CD14-positive monocyte (primary cell): ENCODE results near the gene COL12A1. TPM values are rescaled to one million over a fixed set of nuclear protein-coding genes. Genes with fewer than 3 reads are reported as not detected.

Experiments
- DNase-seq, 3 donors: peaks; one replicate each; pipeline ENCODE4 v3.0.0-alpha.2; 2011 to 2022
- H2AFZ ChIP-seq: 2 replicates; pipeline ENCODE4 v1.6.0; 2012; ENCODE audit warnings: mild to moderate bottlenecking, low read depth, low read length, inconsistent platforms; ENCODE audit not compliant: insufficient read depth, poor library complexity, severe bottlenecking
- H3K27ac ChIP-seq, 2 donors: 1 replicate in 1 of 2; 2 replicates in 1 of 2; pipeline ENCODE4 v1.5.1; 2012 to 2013; ENCODE audit warnings: low read length in 2 of 2, control low read depth in 1 of 2, inconsistent platforms in 1 of 2, low read depth in 1 of 2, mild to moderate bottlenecking in 1 of 2
- H3K27me3 ChIP-seq, 2 donors: one replicate each; pipeline versions ENCODE4 v1.6.0 to v1.6.1; 2011 to 2013; ENCODE audit warnings: low read length in 2 of 2; ENCODE audit not compliant: control insufficient read depth in 2 of 2, insufficient read depth in 2 of 2
- H3K36me3 ChIP-seq, 2 donors: replicated peaks in 1 of 2; 1 replicate in 1 of 2; 2 replicates in 1 of 2; pipeline versions ENCODE4 v1.5.1 to v1.6.1; 2012 to 2013; ENCODE audit warnings: low read length in 2 of 2, control low read depth in 1 of 2, inconsistent platforms in 1 of 2, mild to moderate bottlenecking in 1 of 2; ENCODE audit not compliant: insufficient read depth in 2 of 2, control insufficient read depth in 1 of 2
- H3K4me1 ChIP-seq, 2 donors: 1 replicate in 1 of 2; 2 replicates in 1 of 2; pipeline versions ENCODE4 v1.5.1 to v1.6.1; 2012 to 2013; ENCODE audit warnings: low read length in 2 of 2, control low read depth in 1 of 2, inconsistent platforms in 1 of 2, mild to moderate bottlenecking in 1 of 2, moderate library complexity in 1 of 2; ENCODE audit not compliant: insufficient read depth in 2 of 2, control insufficient read depth in 1 of 2
- H3K4me2 ChIP-seq: replicated peaks from 2 replicates; pipeline ENCODE3; 2012; ENCODE audit warnings: low read length, moderate library complexity, mild to moderate bottlenecking; ENCODE audit not compliant: poor library complexity, severe bottlenecking; ENCODE audit errors: extremely low read depth
- H3K4me3 ChIP-seq, 3 experiments: fragments of 200-600 bp in 1 of 3; sonication (generic) in 1 of 3; replicated peaks in 1 of 3; 1 replicate in 2 of 3; 2 replicates in 1 of 3; pipeline ENCODE4 v1.5.1; 2011 to 2013; ENCODE audit warnings: low read length in 3 of 3, mild to moderate bottlenecking in 3 of 3, control low read depth in 2 of 3, low read depth in 2 of 3, inconsistent platforms in 1 of 3, moderate library complexity in 1 of 3
- H3K79me2 ChIP-seq: 2 replicates; pipeline ENCODE4 v1.6.0; 2012; ENCODE audit warnings: mild to moderate bottlenecking, control low read depth, inconsistent platforms, low read length, moderate library complexity; ENCODE audit not compliant: insufficient read depth
- H3K9ac ChIP-seq: 2 replicates; pipeline ENCODE4 v1.6.0; 2017; ENCODE audit warnings: low read length, mild to moderate bottlenecking; ENCODE audit not compliant: insufficient read depth, poor library complexity, severe bottlenecking
- H3K9me3 ChIP-seq, 2 donors: replicated peaks in 1 of 2; 1 replicate in 1 of 2; 2 replicates in 1 of 2; pipeline versions ENCODE4 v1.5.1 to v1.6.1; 2012 to 2013; ENCODE audit warnings: low read length in 2 of 2, control low read depth in 1 of 2; ENCODE audit not compliant: control insufficient read depth in 1 of 2, insufficient read depth in 1 of 2
- H4K20me1 ChIP-seq: 2 replicates; pipeline ENCODE4 v1.6.0; 2012; ENCODE audit warnings: mild to moderate bottlenecking, low read length, control low read depth, moderate library complexity; ENCODE audit not compliant: insufficient read depth
- H3K27ac Mint-ChIP-seq, 7 donors: one replicate each; pipeline ENCODE4 v1.8.0; 2020; ENCODE audit warnings: mild to moderate bottlenecking in 7 of 7, mixed read lengths in 7 of 7, moderate library complexity in 6 of 7, inconsistent platforms in 2 of 7
- H3K27me3 Mint-ChIP-seq, 3 donors: one replicate each; pipeline ENCODE4 v1.8.0; 2021 to 2022; ENCODE audit warnings: low read depth in 3 of 3, mild to moderate bottlenecking in 3 of 3, mixed read lengths in 3 of 3, moderate library complexity in 3 of 3, inconsistent platforms in 1 of 3
- H3K36me3 Mint-ChIP-seq, 2 donors: one replicate each; pipeline ENCODE4 v1.8.0; 2020; ENCODE audit warnings: mixed read lengths in 2 of 2, inconsistent platforms in 1 of 2, mild to moderate bottlenecking in 1 of 2
- H3K4me1 Mint-ChIP-seq: one replicate; pipeline ENCODE4 v1.8.0; 2020; ENCODE audit warnings: mild to moderate bottlenecking, mixed read lengths
- H3K4me3 Mint-ChIP-seq, 2 donors: one replicate each; pipeline ENCODE4 v1.8.0; 2020; ENCODE audit warnings: mild to moderate bottlenecking in 2 of 2, mixed read lengths in 2 of 2, moderate library complexity in 1 of 2
- H3K9me3 Mint-ChIP-seq, 7 donors: one replicate each; pipeline ENCODE4 v1.8.0; 2020 to 2022; ENCODE audit warnings: mixed read lengths in 7 of 7, mild to moderate bottlenecking in 6 of 7, moderate library complexity in 6 of 7, inconsistent platforms in 2 of 7
- CTCF ChIP-seq: fragments of 200-600 bp; IDR thresholded peaks from one replicate; pipeline ENCODE4 v1.8.0; 2022; ENCODE audit warnings: antibody characterized with exemption, mild to moderate bottlenecking
- WGBS: methylation state at CpG from one replicate; pipeline ENCODE4 v1.1.5; 2013; ENCODE audit warnings: missing lambda C conversion rate; ENCODE audit not compliant: insufficient coverage; 5-methylcytosine and 5-hydroxymethylcytosine counted together
- intact Hi-C, 2 donors: fragments of 100-400 bp; cut with micrococcal nuclease; formaldehyde crosslinking; loops; one replicate each; pipeline versions ENCODE4 v1.15.0 to v1.15.1; 2023
- polyA plus RNA-seq, 3 donors: library from polyadenylated mRNA; depleted of rRNA in 1 of 3; unstranded in 2 of 3; stranded (reverse) in 1 of 3; fragments of 300-500 nt in 2 of 3; fragments of >200 nt in 1 of 3; fragmentation: Illumina TruSeq in 2 of 3; gene quantifications; 1 replicate in 2 of 3; 2 replicates in 1 of 3; pipeline ENCODE4 v1.2.3, GENCODE V29; 2012 to 2021

Gene COL12A1
- polyA plus RNA-seq, 3 donors, result not detected

GRCh38 chr6:75154973-75155372 lies 50.9 kb downstream of the COL12A1 start:
- H3K27ac Mint-ChIP-seq, result no peak overlapping the region
- Histone ChIP-seq H3K4me3 (no peak overlapping the region), H3K4me1 (no peaks in the 10 kb centered on the region), H3K79me2 (no peaks in the 10 kb centered on the region), H3K9ac (no peak overlapping the region), H2AFZ (no peak overlapping the region), H3K4me2 (no peak overlapping the region), H3K27me3 (no peaks in the 10 kb centered on the region), H3K27ac (no peak overlapping the region), H3K9me3 (no peaks in the 10 kb centered on the region), H3K36me3 (no peaks in the 10 kb centered on the region), H4K20me1 (no peaks in the 10 kb centered on the region)
- H3K36me3 Mint-ChIP-seq, result no peaks in the 10 kb centered on the region
- H3K27me3 Mint-ChIP-seq, result peaks cover 0 to 1% (median 0%) of the 10 kb centered on the region in 3 donors
- TF ChIP-seq CTCF, result no peak
- no CpG with 5 or more reads among the region's 1 CpG for WGBS
- no peaks in the 10 kb centered on the region for H3K4me1 Mint-ChIP-seq
- intact Hi-C loops, result no loop called here
- DNase-seq, result no peak
- H3K9me3 Mint-ChIP-seq, result no peaks in the 10 kb centered on the region
- H3K4me3 Mint-ChIP-seq, result no peak overlapping the region

GRCh38 chr6:75150685-75151412 lies 55.0 kb downstream of the COL12A1 start:
- Histone ChIP-seq H3K4me3 (no peak overlapping the region), H3K27me3 (no peaks in the 10 kb centered on the region), H3K79me2 (no peaks in the 10 kb centered on the region), H4K20me1 (no peaks in the 10 kb centered on the region), H3K36me3 (no peaks in the 10 kb centered on the region), H3K4me2 (no peak overlapping the region), H3K9ac (no peak overlapping the region), H2AFZ (no peak overlapping the region), H3K4me1 (no peaks in the 10 kb centered on the region), H3K9me3 (no peaks in the 10 kb centered on the region), H3K27ac (no peak overlapping the region)
- Mint-ChIP-seq H3K9me3 (peaks cover 0 to 3% (median 0%) of the 10 kb centered on the region in 7 donors), H3K4me1 (no peaks in the 10 kb centered on the region), H3K36me3 (no peaks in the 10 kb centered on the region), H3K27me3 (peaks cover 0 to 1% (median 0%) of the 10 kb centered on the region in 3 donors), H3K4me3 (no peak overlapping the region), H3K27ac (no peak overlapping the region)
- TF ChIP-seq CTCF, result no peak
- 80% methylated on average over 1 of the region's 6 CpGs for WGBS
- intact Hi-C loops, result no loop called here
- no peak for DNase-seq
